Measurements from ENCODE around the gene OR3A2.
"Not testable (repeated sequence)": the region's sequence is repeated elsewhere in the genome, so short reads cannot be mapped to it uniquely, and the experiment has no call there.

Gene OR3A2

DNA sequence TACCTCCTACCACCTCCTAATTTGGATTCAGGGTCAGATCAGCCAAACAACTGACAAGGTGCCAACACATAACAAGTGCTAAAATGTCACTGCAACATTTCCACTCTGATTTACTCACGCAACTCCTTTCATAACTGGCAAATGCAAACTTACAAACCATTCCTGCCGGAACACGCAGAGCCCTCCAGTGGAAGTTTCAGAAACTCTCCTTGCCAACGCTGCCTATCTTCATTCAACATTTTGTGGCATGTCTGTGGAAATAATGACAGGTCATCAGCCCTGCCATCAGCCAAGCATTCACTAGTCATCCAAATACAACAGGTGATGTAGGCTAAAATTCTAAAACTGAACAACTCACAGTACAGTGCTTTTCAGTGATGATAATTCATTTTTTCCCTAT lies 50.2 kb downstream of the OR3A2 start:
- no peak overlapping the region for H3K4me3 ChIP-seq (ENCODE audit: low read depth, low read length)
- TF ChIP-seq, protein P1, sequence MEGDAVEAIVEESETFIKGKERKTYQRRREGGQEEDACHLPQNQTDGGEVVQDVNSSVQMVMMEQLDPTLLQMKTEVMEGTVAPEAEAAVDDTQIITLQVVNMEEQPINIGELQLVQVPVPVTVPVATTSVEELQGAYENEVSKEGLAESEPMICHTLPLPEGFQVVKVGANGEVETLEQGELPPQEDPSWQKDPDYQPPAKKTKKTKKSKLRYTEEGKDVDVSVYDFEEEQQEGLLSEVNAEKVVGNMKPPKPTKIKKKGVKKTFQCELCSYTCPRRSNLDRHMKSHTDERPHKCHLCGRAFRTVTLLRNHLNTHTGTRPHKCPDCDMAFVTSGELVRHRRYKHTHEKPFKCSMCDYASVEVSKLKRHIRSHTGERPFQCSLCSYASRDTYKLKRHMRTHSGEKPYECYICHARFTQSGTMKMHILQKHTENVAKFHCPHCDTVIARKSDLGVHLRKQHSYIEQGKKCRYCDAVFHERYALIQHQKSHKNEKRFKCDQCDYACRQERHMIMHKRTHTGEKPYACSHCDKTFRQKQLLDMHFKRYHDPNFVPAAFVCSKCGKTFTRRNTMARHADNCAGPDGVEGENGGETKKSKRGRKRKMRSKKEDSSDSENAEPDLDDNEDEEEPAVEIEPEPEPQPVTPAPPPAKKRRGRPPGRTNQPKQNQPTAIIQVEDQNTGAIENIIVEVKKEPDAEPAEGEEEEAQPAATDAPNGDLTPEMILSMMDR (IDR thresholded peaks at IDR 0.05; ENCODE audit: low read depth, low read length, missing control alignments), result no peak
- no peak for DNase-seq (ENCODE audit: low read depth)

DNA sequence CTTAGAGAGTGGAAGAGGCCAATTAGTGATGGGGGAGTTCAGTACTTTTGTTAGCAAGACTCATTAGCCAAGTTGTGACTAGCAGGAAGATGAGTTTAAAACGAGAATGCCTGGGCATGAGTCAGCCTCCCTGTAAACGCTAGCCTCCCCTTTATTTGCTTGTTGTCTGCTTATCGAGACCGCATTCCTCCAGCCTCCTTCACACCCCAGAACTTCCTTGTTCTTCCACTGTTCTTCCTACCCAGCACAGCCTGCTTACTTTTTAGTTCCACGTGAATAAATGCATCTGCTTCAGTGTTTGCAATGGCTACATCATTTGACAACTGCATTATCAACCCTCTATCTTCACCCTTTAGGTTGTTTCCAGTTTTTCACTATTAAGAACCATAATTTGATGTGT lies 67.8 kb downstream of the OR3A2 start:
- TF ChIP-seq, protein P1 (IDR thresholded peaks at IDR 0.05; ENCODE audit: low read depth, low read length, missing control alignments), result no peak
- DNase-seq (ENCODE audit: low read depth), result no peak
- in situ Hi-C loops (cut with HindIII; ENCODE audit: low sequenced_read_pairs), result no loop called here
- no peak overlapping the region for H3K4me3 ChIP-seq (ENCODE audit: low read depth, low read length)

More for the DNA sequence above, 50.2 kb downstream of the OR3A2 start:
- in situ Hi-C loops (cut with HindIII; ENCODE audit: low sequenced_read_pairs), result no loop called here

DNA sequence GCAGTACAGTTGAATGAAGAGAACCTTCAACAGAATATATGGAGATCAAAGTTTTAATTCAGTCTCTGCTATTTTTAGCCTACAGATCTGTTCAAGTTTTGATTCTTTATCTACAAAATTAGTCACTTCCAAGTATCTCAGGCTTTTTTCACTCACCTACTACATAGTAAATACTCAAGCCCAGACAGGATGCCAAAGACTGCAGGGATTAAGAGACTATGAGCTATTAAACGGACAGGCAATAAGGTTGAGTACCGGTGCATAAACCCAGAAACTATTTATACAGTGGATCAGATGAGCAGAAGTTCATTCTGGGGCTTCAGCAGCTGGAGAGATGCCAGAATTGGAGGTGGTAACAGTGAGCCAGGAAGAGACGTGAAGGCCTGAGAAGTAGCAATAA lies 69.3 kb downstream of the OR3A2 start:
- no peak for DNase-seq (ENCODE audit: low read depth)
- TF ChIP-seq, protein P1 (IDR thresholded peaks at IDR 0.05; ENCODE audit: low read depth, low read length, missing control alignments), result no peak
- no peak overlapping the region for H3K4me3 ChIP-seq (ENCODE audit: low read depth, low read length)
- in situ Hi-C loops (cut with HindIII; ENCODE audit: low sequenced_read_pairs), result no loop called here

DNA sequence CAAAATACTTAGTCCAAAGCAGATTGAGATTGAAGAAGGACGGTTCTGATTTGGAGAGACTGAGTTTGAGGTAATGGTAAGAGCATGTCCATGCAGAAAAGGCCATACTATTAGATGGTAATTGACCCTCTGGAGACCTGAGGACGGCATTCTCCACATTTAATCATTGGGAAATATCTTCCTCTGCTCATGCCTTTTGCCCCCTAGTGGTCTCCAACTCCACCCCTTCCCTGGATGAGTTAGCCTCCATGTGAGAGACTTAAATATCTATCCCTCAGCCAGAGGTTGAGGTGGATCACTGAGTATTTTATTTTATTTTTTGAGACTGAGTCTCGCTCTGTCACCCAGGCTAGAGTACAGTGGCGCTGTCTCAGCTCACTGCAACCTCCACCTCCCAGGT lies 77.5 kb downstream of the OR3A2 start:
- DNase-seq (ENCODE audit: low read depth), result no peak
- TF ChIP-seq, protein P1 (IDR thresholded peaks at IDR 0.05; ENCODE audit: low read depth, low read length, missing control alignments), result no peak
- in situ Hi-C loops (cut with HindIII; ENCODE audit: low sequenced_read_pairs), result no loop called here
- no peak overlapping the region for H3K4me3 ChIP-seq (ENCODE audit: low read depth, low read length)

DNA sequence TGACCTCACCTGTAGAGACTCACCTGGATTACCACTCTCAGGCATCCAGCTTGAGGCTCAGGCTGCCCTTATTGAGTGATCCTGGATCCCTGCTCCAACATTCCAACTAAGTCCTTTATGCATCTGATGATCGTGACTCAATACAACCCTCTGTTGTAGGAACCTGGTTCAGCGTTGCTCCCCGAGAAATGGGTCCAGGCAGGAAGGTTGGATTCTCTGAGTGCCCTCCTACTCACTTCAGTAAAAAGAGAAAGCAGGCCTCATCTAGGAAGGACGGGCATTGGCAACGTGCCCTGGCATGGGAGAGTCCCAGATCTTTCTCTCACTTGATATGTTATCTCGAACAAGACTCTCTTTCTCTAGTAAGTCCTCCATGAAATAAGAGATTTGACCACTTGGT lies 87.8 kb downstream of the OR3A2 start, which contains the start of gene OR3A1:
Gene OR3A1 (minus strand): TSS at position 101 of the 400 bp plus-strand sequence. CDS start 5,778 bp downstream, outside the sequence.
- TF ChIP-seq, protein P1 (IDR thresholded peaks at IDR 0.05; ENCODE audit: low read depth, low read length, missing control alignments), result no peak
- in situ Hi-C loops (cut with HindIII; ENCODE audit: low sequenced_read_pairs), result no loop called here
- no peak within 1 kb of the TSS for H3K4me3 ChIP-seq (ENCODE audit: low read depth, low read length)
- no peak for DNase-seq (ENCODE audit: low read depth)

DNA sequence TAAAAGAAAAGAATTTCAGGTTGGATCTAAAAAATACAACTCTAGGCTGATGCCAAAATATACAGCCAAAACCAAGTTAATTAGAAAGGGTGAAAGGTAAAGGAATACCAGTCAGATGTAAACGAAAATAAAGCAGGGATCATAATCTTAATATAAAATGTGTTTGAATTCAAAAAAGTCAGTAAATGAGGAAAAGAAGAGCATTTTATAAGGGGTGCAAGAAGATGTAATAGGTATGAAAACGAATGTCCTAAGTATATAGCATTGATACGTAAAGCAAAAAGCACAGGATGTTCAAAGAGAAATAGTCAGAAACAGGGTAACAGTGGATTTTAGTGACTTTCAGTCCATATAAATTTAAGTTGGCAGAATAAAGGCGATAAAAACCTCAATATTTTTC lies 90.5 kb downstream of the OR3A2 start:
- DNase-seq (ENCODE audit: low read depth), result no peak
- TF ChIP-seq, protein P1 (IDR thresholded peaks at IDR 0.05; ENCODE audit: low read depth, low read length, missing control alignments), result no peak
- no peak overlapping the region for H3K4me3 ChIP-seq (ENCODE audit: low read depth, low read length)
- in situ Hi-C loops (cut with HindIII; ENCODE audit: low sequenced_read_pairs), result no loop called here

DNA sequence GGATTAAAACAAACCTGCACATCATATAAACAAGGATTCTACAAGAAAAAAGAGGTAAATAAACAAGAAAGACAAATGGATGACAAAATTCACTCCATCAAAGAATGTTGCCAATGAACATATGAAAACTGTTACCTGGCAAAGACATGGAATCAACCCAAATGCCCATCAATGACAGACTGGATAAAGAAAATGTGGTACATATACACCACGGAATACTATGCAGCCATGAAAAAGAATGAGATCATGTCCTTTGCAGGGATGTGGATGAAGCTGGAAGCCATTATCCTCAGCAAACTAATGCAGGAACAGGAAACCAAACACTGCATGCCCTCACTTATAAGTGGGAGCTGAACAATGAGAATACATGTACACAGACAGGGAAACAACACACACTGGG lies 92.6 kb downstream of the OR3A2 start:
- DNase-seq (ENCODE audit: low read depth); H3K4me3 ChIP-seq (ENCODE audit: low read depth, low read length); in situ Hi-C loops (cut with HindIII; ENCODE audit: low sequenced_read_pairs): not testable (repeated sequence)
